ENCODE results near the gene TMEM200A.
"Not testable (repeated sequence)": the region's sequence is repeated elsewhere in the genome, so short reads cannot be mapped to it uniquely, and the experiment has no call there.

Gene TMEM200A

DNA sequence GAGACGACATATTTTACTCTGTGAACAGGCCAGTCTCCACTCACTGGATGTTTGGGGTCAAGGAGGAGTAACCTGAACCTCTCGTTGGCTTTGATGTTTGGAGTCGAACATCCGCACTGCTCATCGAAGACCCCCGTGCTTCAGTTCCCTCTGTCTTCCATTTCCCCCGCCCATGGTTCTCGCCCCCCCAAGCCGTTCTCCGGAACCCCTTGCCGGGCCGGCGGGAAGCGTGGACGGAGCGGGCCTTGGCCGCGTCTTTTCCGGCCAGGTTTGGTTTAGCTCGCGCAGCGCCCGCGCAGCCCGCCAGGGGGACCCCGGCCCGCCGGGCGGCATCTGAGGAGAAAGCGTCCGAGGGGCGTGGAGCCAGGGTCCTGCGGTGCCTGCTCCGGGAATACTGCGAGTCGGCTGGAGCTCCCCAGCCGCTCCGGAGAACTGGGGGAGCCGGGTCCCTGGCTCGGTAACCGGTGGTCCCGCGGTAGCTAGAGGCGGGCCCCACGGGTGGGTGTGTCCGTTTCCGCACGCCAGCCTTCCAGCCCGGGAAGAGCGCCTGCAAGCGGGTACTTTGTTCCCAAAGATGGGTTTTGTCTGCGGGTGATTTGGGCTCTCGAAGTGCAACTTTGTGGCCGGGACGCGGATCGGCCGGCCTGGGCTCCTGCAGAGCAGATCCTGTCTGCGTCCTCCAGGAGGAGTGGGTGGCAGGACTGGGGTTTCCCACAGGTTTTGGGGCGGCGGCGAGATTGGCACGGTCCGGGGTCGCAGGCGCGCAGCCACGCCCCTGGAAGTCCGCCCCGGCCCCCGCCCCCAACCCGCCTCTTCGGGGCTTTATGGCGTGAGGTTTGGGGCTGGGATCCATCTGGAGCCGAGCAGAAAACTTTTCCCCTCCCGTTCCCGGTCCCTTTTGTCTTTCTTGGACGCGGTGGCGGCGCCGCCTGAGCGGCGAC lies at the start of gene TMEM200A:
Gene TMEM200A, plus strand, starts transcription at position 852 of the 941 bp plus-strand sequence. CDS start 74,406 bp downstream, outside the sequence.
- no peak for DNase-seq

DNA sequence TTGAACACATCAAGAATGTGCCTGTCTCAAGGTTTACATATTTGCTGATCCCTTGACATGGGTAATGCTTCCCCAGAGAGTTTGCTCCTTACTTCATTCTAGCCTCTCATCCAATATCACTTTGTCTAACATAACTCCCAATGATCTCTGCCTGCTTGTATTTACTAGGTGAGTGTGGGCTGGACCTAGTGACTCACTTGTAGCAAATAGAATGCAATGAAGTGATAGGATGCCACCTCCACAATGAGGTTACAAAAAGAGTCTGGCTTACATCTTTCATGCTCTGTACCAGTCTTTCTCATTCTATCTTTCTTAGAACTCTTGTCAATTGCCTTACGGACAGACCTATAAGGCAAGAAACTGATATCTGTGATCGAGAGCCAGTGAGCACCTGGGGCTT lies 44.9 kb upstream of the TMEM200A start:
- DNase-seq = no peak

DNA sequence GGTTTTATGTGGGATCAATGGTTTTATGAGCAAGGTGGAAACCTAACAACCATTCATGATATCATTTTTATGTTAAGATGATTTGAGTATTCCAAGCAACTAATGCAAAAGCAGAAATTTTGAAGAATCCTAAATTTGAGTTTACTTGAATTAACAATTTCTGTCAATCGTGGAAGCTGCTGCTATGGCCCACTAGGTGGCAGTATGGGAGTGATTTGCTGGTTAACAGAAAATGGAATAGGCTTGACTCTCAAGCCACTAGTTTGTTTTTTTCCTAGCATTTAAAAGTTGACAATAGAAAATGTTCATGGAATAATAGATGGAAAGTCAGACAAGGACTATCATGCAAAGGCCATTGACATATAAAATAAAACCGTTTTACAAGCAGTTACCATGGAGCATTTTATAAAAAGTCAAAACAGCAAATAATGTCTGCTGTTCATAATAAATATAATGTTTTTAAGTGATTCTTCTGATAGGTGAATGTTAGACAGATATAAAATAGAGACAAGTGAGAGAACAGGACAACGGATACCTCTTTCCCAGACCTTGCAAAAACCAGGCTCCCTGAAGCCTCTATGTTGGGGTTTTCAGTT lies 43.0 kb upstream of the TMEM200A start:
- peak; percentile 30 for DNase-seq

DNA sequence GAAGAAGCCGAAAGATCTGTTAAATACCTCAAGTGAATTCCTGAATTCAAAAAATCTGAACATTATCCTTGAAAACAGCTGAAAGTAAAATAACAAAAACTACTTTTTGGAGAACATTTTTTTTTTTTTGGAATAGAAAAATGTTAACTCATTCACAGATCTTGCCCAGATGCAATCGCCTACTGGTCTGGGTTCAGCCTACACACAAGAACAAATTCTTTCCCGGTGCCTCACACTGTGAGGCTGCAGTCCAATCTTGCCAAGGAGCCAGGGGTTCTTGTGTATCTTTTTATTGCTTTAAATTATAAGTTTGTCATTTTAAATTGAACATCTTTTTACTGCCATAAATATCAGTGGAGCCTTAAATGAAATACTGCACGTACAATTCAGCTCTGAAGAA lies 41.2 kb upstream of the TMEM200A start:
- no peak for DNase-seq

DNA sequence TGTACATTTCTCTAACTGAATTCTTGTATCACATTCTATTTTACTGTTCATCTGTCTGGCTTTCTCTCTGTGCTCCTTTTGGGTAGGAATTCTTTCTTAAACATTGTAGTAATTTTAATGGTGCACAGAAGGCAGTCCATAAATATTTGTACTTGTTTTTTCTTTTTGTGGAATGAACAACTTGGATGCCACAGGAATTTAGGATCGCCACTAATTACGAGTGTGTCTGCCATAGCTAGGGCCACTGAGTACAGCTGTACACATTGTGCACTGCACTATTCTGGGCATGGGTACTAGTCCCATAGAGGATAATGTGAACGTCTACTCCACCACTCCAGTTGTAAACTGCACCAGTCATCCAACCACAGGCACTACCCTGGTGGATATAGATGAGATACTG lies 39.3 kb upstream of the TMEM200A start:
- DNase-seq = no peak

DNA sequence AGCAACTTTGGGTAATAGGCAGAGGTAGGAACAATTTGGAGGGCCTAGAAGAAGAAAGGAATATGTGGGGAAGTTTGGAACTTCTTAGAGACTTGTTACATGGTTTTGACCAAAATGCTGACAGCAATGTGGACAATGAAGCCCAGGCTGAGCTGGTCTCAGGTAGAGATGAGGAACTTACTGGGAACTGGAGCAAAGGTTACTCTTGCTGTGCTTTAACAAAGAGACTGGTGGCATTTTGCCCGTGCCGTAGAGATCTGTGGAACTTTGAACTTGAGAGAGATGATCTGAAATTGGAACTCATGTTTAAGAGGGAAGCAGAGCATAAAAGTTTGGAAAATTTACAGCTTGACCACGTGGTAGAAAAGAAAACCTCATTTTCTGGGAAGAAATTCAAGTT lies 28.3 kb upstream of the TMEM200A start:
- no peak for DNase-seq

DNA sequence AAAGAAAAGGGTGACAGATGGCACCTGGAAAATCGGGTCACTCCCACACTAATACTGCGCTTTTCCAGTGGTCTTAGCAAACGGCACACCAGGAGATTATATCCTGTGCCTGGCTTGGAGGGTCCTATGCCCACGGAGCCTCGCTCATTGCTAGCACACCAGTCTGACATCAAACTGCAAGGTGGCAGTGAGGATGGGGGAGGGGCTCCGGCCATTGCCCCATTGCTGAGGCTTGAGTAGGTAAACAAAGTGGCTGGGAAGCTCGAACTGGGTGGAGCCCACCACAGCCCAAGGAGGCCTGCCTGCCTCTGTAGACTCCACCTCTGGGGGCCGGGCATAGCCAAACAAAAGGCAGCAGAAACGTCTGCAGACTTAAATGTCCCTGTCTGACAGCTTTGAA lies 19.5 kb upstream of the TMEM200A start:
- not testable (repeated sequence) for DNase-seq

DNA sequence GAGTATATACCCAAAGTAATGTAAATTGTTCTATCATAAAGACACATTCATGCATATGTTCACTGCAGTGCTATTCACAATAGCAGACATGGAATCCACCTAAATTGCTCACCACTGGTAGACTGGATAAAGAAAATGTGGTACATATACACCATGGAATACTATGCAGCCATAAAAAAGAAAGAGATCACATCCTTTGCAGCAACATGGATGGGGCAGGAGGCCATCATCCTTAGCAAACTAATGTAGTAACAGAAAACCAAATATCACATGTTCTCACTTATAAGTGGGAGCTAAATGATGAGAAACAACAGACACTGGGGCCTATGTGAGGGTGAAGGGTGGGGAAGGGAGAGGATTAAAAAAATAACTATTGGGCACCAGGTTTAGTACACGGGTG lies 11.5 kb upstream of the TMEM200A start:
- DNase-seq = no peak

DNA sequence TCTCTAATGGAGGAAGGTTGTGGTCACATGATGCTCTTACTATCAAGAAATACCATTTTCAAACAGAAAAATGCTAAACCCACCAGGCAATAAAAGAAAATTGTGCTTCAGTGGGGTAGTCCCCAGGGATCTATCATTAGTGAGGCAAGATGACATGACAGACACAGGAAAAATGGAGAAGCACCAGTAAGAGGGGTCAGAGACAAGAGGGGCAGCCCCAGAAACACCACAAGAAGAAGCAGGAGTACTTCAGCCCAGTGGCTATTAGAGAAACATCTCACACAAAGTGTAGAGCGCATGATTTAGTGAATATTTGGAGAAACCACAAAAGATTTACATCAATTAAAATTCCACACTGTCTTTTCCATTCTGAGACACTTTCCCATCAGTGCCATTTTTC lies 10.2 kb upstream of the TMEM200A start:
- no peak for DNase-seq

DNA sequence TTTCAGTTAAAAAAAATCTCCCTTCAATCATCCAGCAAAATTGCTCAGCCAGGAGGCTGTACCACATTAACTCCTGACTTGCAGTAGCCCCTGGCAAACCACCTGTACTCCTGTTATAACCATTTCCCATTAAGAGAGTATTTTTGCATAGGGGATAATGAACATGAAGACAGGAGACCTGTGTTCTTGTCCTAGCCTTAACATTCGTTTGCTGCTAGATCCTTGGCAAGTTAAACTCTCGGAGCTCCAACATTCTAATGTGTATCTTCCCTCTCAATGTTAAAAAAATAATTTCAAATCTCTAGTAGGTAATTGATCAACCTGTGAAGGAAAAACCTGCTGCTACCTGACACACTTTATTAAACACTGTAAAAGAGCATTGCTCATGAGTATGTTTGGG lies 8.4 kb upstream of the TMEM200A start:
- no peak for DNase-seq

DNA sequence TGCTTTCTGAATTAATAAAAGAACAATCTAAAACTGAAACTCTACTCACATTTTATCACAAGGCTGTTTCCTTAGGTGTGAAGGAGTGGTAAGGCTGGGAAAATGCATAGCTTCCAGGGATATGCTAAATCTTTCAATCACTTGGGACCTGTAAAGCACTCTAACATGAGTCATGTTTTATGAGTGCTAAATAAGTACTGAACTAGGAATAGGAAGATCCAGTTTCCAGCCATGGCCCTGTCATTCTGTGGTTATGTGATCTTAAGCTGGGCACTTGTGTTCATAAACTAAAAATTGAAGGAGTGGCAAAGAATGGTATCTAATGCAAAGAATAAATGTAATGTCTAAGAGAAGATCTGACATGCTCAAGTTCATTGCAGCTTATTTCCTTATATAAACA lies 6.1 kb upstream of the TMEM200A start:
- DNase-seq = no peak

DNA sequence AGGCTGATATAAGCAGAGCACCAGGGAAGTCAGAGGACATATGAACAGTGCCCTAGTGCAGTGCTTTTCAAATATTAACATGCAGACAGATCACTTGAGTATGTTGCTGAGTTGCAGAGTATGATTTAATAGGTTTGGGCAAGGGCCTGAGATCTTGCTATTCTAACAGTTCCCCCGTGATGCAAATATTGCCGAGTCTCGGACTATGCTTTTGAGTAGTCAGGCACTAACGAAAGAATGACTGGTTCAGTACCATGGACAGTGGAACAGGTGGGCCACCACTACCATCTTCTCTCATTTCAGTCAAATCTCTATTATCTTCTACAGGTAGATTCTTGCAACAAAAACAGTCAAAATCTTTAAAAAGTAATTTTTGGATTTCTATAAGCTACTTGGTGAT lies 3.7 kb upstream of the TMEM200A start:
- DNase-seq = no peak

DNA sequence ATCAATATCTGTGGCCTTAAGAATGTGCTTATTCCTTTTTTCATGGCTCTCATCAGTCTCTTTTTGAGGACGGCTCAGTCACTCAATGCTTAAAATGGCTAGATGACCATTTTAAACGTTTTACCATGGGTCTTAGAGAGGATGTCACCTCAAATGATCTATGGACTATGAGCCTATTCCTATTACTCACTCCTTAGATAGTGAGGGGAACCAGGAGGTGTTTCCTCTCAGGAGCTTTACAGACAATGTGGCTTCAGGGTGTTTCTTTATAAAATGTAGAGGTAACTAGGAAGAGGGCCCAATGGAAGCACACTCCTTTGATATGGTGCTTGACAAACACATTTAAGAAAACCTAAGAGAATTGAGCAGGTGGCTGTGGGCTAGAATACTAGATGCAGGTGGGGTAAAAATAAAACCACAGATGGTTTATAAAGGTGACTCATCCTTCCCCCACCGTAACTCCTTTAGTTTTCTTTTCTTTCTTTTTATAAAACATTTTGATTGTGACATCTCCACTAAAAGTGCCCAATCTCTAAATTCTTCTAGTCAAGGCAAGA lies 1.5 kb upstream of the TMEM200A start:
- no peak for DNase-seq

DNA sequence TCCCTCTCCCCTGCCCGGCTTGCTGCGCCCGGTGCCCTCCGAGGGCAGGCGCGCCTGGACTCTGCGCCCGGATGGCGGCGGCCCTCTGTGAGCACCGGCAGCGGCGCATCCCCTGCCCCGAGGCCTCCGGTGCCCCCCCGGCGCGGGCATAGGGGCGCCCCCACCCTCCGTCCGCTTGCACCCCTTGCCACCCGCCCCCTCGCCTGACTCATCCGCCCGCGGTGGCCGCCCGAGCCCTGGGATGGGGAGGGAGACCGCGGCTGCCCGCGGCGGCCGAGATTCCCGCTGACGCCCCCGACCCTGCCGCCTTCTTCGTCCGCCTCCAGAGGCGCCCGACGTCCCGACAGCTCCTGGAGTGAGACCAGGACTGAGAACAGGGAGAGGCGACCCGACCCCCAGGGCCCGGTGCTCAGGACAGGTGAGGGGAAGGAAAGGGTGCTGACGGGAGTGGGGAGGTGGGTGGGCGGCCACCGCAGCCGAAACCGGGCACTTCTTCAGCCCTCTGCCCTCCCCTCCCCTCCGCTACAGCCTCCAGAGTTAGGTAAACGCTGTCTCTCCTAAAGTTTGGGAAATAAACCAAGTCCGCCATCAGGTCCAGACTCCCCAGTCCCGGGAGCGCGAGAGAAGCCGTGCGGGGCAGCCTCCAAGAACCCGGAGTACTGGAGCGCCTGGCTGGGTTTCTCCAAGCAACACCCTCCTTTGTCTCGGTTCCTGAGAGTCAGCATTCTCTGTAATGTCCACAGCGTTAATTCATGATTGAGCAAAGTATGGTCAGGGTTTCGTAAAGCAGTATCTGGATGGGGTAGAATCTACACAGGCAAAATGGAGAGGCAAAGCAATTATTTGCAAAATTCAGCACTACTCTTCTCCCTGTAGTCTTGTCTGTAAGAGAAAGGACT lies 539 bp downstream of the TMEM200A start:
- no peak for DNase-seq

DNA sequence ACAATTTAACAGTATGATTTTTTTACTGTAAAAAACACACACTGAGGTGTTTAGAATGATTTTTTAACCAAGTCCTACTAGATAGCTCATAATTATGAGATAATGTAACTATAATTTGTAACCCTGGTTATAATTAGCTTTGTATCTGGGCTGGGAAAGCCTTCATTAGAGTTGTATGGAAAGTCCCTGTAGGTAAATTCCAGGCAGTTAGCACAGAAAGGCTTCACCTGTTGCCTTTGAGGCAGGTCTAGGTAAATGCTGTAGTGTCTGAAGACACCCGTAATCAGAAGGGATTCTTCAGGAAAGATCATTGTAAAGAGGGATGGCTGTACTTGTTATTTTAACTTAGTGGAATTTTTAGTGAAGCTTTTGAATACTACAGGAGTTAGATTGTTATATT lies 1.9 kb downstream of the TMEM200A start:
- no peak for DNase-seq

DNA sequence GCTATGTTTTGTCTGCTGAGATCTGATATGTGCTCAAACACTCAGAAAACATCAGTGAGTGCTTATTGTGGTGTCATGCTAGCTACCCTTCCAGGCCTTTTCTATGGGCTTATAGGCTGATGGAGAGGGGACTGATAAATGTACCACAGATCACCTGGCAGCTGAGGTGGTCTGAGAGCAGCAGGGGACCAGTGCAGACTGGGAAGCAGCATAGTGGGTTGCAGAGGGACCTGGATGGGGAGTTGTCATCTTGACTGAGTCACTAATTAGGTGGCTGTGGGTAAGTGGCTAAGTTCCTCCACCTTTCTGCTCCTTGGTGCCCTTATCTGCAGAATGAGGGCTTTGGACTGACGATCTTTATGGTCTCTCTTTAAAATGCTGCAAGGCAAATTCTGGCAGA lies 2.8 kb downstream of the TMEM200A start:
- no peak for DNase-seq

DNA sequence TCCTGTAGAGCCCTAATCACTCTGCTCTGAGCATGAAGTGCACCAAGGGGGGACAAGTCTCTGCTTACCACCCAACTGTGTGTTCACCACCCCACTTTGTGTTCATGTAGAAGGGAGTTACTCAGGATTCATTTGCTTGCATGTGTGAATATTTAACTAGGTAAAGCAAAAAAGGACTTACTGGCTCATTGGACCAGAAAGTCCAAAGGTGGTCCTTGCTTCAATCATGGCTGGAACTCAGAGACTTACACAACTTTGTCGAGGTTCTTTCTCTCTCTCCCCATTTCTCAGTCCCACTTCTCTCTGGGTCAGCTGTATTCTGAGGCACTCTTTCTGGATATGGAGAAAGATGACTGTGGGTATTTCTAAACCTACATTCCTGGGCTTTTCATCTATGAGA lies 4.0 kb downstream of the TMEM200A start:
- no peak for DNase-seq

DNA sequence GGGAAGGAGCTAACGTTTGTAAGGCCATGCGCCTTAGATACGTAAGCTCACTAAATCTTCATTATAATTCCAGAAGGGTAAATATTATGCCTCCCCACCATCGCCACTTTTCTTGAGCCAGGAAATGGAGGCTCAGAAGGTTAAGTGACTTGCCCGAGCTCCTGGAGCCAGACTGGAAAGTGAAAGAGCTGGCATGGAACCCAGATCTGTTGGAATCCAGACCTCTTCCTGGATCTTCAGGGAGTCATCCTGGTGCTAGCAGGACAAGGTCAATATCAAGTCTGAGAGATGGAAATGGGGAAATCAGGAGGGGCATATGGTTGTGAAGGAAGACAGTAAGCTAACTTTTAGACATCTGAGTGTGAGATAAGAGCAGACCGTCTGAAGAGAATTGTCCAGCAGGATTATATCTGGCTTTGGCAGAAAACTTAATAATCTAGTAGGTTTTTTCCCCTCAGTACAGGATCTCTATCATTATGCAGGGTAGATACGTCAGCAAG lies 6.2 kb downstream of the TMEM200A start:
- DNase-seq = no peak

DNA sequence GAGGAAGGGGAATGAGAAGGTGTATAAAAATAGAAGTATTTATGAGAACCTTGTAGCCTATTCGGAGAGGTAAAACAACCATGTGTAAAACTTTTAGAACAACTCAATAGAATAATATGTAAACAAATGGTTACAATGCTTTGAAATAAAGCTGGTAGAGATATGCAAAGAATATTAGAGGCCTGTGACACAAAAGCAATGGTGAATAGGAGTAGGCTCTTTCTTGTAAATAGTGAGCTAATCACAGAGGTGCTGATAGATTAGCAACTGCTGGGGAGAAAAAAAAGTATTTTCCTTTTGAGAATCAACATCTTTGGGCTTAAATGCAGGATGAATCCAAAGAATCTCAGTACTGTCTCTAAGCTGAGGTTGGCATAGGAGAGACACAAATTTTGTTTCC lies 7.0 kb downstream of the TMEM200A start:
- no peak for DNase-seq

DNA sequence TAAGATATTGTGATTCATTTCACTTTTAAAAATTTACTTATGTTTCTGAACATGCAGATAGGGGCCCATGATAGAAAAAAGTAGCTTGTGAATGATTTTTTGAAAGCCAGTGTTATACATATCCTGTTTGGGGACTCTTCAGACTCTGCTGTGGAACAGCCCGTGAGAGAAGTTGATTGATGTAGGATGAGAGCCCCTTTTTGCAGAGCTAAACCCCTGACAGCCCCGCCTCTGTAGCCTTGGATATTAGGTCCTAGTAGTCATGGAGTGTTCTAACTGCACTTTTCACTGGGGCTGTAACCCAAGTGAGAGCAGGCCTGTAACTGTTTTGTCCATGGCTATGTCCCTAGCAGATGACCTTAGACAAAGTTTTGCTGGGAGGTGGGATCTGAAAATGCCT lies 8.2 kb downstream of the TMEM200A start:
- no peak for DNase-seq

DNA sequence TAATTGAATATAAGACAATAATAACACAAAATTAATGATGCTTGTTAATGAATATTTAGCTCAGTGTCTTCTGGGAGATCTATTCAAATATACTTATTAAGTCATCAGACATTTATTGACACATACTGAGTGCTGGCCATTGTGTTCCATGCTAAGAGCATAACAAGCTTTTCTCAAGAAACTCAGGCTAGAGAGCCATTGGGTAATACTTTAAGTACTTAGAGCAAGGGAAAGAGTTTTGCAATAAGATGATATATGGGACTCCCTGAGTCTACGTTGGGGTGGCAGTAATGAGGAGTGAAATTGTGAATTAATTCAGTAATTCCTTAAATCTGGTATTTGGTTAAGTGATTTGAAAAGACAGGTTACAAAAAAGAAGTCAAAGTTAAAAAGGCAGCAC lies 11.1 kb downstream of the TMEM200A start:
- no peak for DNase-seq

DNA sequence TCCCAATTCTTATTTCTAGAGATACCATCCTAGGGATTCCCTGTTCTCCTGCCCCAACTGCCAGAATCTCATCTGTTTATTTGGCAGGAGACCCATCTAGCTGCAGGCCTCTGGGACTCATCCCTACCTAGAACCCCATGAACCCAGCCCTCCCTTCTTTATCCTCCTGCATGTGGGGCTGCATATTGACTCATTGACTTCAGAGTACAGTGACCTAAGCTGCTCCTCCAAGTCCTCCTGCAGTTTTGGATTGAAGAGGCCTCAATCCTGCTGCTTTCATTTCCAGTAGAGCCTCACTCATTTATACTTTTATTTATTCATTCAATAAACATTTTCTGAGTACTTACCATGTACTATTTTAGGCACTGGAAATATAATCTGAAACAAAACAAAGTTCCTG lies 11.6 kb downstream of the TMEM200A start:
- no peak for DNase-seq

DNA sequence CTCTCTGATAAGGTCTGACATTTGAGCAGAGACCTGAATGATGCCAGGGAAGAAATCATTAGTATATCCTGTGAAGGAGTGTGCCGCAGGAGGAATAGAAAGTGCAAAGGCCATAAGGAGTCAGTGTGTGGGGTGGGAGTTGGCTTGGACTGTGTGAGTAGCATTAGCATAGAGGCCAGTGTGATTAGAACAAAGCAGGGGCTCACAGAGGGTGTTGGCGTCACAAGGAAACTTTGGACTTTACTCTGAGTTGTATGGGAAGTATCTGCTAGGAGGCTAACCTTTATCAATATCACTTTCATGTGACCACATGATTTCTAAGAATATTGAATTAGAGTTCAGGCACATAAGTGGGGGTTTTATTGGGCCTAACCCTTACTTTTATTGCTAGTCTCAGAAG lies 12.1 kb downstream of the TMEM200A start:
- DNase-seq = no peak

Data from NCI-H1694 (cell line).